ENCODE measurements around the gene FDXR.

- no peak for TF ChIP-seq POLR2A (IDR thresholded peaks at IDR 0.05; ENCODE audit: low read depth, low read length)
- no peak for TF ChIP-seq TAF1 (IDR thresholded peaks at IDR 0.05; ENCODE audit: low read depth, low read length)
- no peak for TF ChIP-seq POLR2AphosphoS5 (IDR thresholded peaks at IDR 0.05; ENCODE audit: low read depth, low read length)
Measured at GRCh38 chr17:74842146-74842598, 30.6 kb downstream of the FDXR start.
